AML-193 (cell line): ENCODE data around the gene SLC39A11.
"Not testable (repeated sequence)": the region's sequence is repeated elsewhere in the genome, so short reads cannot be mapped to it uniquely, and the experiment has no call there.

ENCODE experiments used
- DNase-seq, 2 experiments: peaks; one replicate each; lab custom pipeline; 2025; lab: John Stamatoyannopoulos, UW

Gene SLC39A11

DNA sequence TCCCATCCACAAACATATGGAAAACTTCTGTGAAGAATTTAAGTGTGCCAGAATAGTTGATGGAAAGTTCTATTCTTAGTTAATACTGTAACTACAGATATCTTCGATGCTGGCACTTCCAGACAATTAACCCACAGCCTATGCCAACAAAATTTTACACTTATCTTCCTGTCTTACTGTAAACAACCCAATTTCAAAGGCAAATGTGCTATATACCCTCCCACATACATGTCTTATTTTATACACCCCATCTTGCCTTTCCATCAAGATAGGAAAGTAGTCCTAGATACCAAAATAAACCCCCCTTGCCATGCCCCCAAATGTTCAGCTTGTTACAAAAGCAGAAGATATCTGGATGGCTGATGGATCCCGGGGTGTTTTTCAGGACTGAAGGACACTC lies 306.3 kb downstream of the SLC39A11 start:
- no peak for DNase-seq

DNA sequence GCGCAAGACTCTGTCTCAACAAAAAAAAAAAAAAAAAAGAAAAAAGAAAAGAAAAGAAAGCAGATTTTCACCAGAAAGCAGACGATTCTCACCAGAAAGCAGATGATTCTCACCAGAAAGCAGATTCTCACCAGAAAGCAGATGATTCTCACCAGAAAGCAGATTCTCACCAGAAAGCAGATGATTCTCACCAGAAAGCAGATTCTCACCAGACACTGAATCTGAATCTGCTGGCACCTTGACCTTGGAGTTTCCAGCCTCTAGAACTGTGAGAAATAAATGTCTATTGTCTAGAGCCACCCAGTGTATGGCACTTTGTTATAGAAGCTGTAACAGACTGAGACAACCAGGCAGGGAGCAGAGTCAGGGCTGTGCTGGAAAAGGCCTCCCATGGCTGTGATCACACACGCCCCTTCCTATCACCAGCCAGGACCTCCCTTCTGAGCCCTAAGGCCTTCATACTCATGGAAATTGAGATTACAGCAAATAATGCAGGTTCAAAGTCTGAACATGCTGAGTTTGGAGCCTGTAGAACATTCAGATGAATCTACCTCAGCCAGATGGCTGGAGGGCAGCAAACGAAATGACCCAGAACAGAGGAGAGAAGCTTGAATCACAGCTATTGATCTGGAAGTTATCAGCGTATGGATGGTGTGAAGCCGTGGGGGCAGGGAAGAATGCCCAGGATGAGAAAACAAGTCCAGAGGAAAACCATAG lies 309.3 kb downstream of the SLC39A11 start:
- no peak for DNase-seq

DNA sequence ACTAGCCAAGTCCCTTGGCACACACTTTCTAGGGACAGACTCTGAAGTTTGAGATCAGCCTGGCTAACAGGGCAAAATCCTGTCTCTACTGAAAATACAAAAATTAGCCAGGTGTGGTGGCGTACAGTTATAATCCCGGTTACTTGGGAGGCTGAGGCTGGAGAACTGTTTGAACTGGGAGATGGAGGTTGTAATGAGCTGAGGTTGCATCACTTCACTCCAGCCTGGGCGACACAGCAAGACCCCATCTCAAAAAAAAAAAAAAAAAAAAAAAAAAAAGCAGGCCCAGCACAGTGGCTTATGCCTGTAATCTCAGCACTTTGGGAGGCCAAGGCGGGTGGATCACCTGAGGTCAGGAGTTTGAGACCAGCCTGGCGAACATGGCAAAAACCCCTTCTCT lies 310.1 kb downstream of the SLC39A11 start:
- not testable (repeated sequence) for DNase-seq

DNA sequence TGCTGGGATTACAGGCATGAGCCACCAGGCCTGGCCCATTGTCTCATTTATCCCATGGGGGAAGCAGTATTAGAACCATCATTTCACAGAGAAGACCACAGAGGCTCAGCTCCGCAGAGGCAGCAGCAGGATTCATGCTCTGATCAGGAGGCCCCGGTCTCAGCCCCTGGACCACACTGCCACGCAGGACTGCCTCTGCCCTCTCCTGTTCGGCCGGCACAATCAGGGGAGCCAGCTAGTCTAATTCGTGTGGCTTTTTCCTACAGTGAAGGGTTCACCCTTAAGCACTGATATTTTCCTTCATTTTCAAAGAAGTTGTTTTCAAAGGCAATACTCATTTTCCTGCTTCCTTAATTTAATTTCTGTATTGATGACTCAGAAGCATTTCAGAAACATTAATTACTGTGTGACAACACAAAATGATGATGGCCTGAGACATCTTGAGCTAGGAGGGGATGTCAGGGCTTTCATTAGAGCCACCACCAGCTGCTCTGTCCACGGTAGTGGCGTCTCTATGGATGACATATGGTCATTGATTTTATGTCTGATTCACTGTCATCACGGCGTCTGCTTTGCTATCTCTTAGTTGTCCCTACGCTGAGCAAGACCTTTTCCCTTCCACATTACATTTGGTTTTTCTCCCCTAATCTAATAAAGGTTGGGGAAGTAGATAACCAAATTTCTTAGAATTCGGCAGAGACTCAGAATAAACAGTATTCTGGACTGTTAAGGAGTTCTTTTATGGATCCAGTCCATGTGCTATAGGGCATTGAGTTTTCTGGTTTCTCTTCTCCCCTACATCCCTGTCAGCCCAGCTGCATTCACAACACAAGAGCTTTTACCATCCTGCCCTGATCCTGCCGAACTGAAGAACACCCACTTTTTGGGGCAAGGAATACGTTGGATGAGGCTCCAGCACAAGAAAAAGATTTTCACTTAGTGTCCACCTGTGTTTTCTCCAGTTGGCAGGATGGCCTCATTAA lies 314.0 kb downstream of the SLC39A11 start:
- no peak for DNase-seq

DNA sequence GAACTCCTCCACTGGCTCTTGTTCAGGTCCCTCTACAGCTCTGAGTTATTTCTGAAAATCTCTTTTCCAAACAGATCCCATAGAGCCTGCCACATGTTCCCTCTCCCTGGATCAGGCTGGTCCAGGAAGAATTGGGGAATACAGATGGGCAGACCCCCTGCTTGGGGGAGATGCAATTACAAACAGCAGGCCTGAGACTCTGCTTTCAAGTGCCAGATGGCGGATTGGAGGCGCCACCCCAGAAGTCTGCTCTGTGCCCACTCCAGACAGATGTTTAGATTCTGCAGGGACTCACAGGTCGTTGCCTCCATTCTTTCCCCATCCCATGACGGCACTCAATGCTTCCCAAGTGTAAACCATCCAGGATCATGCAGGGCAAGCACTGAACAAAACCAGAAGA lies 316.6 kb downstream of the SLC39A11 start:
- no peak for DNase-seq

DNA sequence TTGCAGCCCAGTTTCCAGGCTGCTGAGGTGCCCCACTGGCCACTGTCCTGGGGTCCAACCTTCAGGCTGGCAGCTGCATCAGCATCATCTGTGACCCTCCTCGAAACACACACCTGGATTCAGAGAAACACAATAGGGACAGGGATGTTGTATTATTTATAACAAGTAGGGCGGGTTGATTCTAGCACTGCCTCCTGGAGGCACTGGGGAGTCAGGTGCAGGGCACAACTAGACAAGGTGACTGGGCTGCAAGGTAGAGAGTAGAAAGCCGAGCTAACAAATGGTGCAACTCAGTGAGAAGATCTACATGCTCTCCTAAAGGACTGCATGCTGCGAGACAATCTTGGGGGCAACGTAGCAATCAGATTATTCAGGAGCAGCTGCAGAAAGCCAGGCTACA lies 317.3 kb downstream of the SLC39A11 start:
- DNase-seq, result no peak

DNA sequence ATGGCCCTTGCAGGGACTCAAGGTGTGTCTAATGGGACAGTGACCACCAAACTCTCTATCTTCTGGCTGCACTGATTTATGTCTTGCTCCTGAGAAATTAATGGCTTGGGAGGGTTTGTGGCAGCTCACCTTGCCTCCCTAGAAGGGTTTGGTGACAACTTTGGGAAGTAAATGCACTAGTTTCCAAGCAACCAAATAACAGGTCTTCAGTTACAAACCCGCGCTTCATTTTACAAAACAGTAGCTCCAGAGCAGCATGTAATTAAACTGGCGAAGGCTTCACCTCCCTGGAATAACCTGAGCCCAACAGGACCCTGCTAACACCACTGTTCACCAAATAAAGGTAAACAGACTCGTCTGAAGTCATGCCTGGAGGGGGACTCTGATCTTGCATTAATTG lies 318.3 kb downstream of the SLC39A11 start:
- DNase-seq, result no peak

DNA sequence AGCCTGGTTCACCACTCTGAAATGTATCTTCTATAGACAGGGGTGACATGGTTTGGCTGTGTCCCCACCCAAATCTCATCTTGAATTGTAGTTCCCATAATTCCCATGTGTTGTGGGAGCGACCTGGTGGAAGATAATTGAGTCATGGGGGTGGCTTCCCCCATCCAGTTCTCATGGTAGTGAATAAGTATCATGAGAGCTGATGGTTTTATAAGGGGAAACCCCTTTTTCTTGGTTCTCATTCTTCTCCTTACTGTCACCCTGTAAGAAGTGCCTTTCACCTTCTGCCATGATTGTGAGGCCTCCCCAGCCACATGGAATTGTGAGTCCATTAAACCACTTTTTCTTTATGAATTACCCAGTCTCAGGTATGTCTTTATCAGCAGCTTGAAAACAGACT lies 319.3 kb downstream of the SLC39A11 start:
- not testable (repeated sequence) for DNase-seq

DNA sequence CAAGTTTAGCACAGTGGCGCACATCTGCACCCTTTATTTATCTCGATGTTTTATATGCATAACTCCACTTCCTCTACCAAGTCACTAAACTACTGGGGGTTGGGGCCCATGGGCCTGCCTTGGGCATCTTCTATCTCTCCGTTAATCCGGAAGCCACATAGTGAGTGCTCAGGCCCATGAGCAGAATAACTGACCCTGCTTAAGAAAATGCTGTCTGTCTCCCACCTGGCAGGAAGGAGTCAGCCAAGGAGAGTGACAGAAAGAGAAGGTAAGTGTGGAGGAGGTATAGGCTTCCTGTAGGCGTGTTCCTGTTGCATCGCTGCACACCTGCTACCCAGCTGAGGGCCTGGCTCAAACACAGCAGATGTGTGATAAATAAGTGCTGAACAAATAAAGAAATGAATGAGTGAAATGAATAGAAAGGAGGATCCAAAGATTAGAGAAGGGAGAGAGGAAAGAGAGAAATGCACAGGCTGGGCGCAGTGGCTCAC lies 320.1 kb downstream of the SLC39A11 start:
- DNase-seq, result no peak

DNA sequence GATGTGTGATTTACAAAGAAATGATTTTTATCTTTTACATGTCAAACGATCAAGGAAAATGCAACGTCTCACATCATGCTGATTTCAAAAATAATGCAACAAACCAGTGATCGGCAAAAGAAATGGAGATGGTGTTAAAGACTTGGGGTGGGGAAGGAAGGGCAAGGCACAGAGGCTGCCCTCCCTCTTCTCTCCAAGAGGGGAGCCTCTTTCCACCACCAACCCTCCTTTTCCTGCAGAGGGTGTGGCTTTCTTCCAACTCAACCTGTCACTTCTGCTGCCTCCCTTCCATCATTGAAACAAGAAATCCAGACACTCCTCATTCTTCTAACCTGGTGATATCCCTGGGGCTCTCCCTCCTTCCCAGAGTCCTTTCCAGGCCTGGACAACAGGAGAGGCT lies 320.8 kb downstream of the SLC39A11 start:
- no peak for DNase-seq

DNA sequence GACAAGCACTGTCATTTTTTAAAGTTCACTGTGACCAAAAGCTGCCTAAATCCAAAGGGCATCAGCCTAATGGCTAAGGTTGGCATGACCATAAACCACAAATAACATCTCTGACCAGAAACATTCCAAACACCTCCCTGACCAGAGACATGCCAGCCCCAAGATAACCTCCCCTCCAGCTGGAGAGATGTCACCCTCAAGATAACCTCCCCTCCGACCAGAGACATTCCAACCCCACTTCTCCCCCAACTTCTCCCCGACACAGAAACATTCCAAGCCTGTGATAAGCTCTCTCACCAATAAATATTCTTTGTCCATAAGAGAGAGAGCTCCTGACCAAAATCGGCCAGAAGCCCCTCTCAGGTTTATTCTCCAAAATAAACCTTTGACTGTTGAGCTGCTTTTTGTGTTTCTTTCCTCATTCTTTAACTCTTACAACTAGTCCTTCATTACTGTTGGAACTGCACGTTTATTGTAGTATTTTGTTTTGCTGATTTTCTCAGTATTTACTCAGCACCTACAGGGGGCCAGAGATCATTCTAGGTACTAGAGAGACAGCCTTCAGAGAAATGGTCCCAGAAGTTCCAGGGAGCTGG lies 325.6 kb downstream of the SLC39A11 start:
- no peak for DNase-seq

DNA sequence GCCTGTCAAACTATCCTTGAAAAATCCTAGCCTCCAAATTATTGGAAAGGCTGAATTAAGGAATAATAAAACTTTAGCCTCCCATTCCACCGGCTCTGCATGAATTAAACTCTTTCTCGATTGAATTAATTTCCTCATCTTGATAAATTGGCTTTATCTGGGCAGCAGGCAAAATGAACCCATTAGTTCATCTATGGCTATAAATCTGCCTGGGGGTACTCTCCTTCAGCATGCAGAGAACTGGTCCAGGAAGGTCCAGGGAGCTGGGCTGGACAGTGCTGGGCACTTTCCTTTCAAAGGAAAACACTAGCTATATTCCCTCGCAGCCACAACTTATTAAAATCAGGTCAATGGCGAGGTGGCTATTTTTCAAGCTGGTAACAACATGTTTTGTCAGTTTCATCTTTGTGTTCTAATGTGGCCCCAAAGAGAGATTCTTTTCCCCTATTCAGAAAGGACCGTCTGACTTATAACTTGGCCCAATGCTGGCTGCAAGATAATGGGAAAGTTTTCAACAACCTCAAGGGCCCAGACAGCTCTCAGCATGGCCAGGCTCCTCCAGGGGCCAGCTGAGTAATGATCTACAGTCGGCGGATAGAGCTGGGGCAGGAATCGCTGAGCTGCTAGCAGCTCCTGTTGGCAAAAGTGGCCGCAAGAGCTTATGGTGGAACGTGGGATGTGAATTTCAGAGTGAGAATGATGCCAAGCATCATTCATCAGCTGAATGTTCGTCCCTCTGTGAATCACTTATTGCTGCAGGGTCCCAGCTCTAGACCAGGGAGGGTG lies 326.9 kb downstream of the SLC39A11 start:
- DNase-seq, result no peak

DNA sequence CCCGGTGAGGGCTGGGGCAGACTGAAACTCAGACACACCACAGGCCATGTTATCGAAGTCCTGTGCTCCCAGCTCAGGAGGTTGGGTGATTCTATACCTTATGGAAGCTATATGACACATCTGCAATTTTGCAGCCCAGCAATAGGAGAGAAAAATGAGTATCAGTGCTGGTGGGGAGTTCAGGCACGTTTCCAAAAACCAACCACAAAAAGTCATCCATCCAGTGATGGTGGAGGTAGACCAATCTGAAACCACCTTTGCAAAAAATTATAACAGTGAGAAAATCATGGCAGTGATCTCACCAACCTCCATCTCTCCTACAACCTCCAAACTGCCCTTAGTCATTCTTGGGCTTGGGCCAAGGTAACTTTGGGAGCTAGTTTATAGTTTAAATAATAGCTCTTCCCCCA lies 327.9 kb downstream of the SLC39A11 start:
- no peak for DNase-seq

DNA sequence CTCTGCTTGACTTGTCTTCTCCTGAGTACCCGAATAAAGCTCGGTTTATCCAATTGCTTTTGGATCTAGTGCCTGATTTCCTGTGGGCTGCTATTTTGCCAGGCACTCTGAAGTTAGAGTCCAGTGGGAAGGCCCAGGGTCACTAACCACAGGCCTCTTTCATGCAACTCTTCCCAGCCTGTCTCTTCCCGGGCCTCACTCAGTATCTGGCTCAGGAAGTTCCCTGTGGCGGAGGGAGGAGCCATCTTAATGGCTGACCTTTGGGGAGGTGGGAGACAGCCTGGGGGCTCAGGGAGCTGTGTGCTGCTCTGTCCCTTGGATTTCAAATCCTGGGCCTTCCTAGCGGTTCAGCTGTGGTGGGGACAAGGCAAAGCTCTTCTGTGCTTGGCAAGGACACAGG lies 328.5 kb downstream of the SLC39A11 start:
- no peak for DNase-seq

DNA sequence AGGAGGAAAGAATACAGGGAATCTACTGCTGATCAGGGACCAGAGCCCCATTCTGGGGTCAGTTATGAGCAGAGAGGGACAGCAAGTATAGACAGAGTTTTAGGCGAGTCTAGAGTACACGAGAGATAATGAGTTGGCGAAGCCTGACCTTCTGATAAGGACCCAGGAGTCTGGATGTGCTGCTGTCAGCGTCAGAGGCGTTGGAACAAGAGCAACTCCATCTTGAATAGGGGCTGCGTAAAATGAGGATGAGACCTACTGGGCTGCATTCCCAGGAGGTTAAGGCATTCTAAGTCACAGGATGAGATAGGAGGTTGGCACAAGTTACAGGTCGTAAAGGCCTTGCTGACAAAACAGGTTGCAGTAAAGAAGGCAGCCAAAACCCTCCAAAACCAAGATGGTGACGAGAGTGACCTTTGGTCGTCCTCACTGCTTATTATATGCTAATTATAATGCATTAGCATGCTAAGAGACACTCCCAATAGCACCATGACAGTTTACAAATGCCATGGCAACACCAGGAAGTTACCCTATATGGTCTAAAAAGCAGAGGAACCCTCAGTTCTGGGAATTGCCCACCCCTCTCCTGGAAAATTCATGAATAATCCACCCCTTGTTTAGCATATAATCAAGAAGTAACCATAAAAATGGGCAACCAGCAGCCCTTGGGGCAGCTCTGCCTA lies 330.5 kb downstream of the SLC39A11 start:
- not testable (repeated sequence) for DNase-seq

DNA sequence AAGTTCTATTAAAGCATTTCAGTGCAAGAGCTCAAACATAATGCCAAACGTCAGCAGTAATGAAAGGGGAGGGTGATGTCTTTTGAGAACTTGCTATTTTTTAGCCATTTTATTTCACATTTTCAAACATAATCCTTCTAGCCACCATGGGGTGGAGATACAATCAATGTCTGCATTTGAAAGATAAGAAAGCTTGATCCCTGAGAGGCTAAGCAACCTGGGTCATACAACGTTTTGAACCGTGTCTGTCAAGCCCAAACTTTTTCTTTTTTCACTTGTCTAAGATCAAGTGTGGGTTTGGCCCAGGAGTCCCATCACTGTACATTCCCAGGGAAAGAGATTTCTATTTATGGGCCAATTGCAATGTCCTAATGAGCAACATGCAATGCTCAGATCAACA lies 331.1 kb downstream of the SLC39A11 start:
- DNase-seq, result no peak

DNA sequence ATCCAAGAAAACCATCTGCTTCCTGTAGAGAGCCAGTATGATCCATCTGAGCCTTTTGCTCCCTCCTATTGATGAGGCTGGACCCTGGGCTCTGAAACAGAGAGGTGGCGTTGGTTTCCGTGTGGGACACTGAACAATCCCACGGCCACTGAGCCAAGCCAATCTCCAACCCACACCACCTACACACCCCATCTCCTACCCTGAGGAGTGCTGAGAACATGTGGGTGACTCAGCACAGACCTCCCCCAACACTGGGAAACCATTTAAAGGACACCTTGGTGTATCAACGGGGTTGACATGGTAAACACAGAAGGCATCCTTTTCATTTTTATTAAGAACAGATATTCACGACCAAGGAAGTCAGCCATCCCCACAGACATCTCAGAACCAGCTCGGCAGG lies 332.1 kb downstream of the SLC39A11 start:
- DNase-seq, result no peak

DNA sequence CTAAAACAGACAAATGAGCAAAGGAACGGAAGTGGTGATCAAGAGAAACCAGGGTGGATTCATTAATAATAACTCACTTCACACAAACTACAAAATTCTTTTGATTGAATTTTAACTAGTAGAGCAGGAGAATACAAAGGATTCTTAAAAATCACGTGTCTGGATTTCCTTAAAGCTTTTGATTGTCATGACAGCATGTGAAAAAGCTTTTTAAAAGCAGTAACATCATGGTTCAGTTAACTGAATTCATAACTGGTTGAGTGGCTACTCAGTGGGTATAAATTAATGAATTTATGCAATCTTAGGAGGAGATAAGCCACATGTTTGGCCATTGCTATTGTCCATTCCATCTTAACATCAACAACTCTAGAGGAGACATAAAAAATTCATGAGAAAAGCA lies 333.2 kb downstream of the SLC39A11 start:
- no peak for DNase-seq

DNA sequence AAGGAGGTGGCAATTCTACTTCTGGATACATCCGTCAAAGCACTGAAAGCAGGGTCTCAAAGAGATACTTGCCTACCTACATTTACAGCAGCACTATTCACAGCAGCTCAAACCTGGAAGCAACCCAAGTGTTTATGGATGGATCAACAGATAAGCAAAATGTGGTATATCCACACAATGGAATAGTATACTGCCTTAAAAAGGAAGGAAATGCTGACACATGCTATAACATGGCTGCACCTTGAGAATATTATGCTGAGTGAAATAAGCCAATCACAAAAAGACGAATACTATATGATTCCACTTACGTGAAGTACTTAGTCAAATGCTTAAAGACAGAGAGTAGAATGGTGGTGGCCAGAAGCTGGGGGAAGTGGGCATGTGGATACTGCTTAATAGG lies 336.2 kb downstream of the SLC39A11 start:
- no peak for DNase-seq

DNA sequence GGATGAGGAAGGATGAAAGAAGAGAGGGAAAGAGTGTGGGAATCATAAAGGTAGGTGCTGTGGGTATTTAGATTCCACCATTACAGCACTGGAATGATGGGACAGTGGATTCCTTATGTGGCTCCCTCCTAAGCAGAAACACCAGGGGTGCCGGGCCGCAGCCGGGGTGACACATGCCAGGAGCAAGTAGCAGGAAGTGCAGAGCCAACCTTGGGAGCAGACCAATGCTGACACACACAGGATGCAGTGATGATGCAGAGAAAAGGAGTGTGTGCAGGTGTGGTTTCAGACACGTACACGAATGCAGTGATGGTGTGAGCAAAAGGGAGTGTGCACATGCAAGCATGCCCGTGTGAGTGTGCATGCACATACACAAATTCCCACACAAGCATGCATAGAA lies 338.0 kb downstream of the SLC39A11 start:
- no peak for DNase-seq

DNA sequence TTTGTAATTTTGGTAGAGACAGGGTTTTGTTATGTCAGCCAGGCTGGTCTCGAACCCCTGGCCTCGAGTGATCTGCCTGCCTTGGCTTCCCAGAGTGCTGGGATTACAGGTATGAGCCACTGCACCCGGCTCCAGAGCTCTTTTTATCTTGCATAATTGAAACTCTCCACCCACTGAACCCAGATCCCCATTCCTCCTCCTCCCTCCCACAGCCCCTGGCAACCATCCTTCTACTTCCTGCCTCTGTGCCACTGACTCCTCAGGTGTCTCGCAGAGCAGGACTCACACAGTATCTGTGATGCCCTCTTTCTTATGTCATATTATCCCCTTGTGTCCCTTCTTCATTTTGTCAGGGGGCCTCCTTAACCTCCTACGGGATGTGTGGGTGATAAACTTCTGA lies 340.7 kb downstream of the SLC39A11 start:
- DNase-seq, result no peak
